ENCODE results near the gene IRF4.
"Not testable (repeated sequence)": the region's sequence is repeated elsewhere in the genome, so short reads cannot be mapped to it uniquely, and the experiment has no call there.

The IRF4 gene

DNA sequence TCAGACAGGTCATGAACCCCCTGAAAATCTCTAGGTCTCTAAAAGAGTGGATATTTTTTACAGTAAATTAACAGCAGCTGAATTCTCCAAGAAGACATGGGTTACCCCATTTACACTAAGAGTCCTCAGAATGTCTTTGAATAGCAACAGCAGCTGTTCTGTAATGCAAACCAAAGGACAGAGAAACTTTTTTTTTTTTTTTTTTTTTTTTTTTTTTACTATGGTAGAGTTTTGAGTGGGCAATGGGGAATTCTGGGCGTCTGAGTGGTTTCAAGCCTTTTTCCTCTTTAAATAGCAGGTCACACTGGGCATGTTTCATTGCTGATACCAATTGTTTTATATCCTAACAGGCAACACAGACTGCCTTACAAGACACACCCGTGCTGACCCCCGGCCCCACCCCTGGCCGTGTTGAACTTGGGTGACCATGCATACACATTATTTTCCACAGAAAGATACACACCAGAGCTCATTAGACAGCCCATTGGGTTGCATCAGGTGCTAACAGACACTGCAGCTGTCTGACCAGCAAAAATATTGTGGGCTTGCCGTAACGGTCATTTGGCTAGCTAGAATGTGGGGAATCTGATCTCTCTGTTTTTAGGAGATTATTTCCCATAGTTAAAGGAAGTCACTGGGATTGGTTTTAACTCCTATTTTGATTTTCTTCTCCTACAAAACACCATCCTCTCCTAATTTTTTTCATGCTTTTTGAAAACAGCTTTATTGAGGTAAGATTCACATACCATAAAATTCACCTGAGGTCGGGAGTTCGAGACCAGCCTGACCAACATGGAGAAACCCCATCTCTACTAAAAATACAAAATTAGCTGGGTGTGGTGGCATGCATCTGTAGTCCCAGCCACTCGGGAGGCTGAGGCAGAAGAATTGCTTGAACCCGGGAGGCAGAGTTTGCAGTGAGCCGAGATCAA lies 26.7 kb upstream of the IRF4 start:
- DNase-seq (ENCODE audit: low read depth, low spot score): no peak
- no peak overlapping the region for H3K27ac ChIP-seq

DNA sequence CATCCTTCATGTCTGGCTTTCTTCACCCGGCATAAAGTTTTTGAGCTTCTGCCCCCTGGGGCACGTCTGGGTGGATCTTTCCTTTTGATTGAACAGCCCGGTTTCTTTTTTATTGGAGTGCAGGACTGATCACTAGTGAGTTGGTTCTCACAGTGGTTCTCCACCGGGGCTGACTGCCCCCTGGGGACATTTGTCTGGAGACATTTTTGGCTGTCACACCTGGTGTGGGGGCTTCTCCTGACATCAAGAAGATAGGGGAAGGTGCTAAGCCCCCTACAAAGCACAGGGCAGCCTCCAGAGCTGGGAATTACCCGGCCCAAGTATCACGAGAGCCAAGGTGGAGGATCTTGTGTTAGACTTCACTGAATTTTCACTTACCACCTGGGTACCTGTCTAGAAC lies 25.7 kb upstream of the IRF4 start:
- no peak for DNase-seq (ENCODE audit: low read depth, low spot score)
- no peak overlapping the region for H3K27ac ChIP-seq

DNA sequence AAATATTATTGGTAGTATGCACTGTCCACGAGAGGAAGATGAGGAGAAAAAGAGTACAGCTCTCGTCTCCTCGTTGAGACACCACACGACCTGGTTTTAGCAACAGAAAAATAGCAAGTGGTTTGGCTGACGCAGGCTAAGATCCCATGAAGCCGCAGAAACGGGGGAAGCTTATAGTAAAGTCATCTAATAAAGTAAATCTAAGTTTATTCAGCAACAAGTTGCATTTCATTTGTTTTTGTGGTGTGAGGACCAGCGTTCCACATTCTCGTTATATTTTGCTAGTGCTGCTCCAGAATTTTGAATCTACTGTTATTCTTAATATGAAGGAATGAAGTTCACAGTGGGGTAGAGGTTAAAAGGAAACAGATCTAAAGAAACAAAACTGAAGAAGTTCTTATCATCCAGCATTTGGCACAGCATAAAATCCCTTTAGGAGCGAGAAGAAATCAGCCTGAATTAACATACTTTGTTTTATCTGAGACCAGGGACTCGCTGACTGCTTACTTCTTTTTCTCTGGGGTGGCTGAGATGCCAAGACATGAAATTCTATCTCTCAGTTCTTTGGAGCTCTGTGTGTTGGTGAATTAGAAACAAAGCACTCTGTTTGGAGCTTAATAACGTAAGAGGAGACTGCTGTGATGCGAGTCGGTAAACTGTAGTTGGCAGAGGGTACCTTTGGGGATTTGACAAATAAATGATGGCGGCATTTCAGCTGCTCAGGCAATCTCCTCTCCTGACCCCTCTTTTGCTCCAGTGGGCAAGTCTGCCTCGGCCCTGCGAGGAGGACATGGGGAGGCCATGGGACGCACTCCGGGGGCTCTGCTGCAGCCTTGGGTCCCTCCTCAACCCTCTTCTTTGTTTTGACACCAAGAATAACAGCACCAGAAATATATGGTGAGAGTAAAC lies 24.9 kb upstream of the IRF4 start:
- DNase-seq (ENCODE audit: low read depth, low spot score): no peak
- no peak overlapping the region for H3K27ac ChIP-seq

DNA sequence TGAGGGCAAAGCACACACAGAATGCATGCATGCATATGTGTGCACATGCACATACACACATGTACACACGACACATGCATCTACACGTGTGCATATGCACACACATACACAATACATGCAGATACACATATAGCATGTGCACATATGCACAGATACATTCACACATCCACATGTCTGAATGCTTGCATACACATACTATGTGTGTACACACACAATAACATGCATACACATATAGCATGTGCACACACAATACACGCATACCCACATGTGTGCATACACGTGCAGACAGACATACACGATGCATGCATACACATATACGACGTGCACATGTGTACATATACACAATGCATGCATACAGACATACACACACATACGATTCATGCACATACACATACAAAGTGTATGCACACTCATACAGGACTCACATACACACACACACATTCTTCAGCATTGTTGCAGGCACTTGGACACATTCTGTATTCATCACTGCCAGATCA lies 24.2 kb upstream of the IRF4 start:
- DNase-seq (ENCODE audit: low read depth, low spot score): no peak
- no peak overlapping the region for H3K27ac ChIP-seq

DNA sequence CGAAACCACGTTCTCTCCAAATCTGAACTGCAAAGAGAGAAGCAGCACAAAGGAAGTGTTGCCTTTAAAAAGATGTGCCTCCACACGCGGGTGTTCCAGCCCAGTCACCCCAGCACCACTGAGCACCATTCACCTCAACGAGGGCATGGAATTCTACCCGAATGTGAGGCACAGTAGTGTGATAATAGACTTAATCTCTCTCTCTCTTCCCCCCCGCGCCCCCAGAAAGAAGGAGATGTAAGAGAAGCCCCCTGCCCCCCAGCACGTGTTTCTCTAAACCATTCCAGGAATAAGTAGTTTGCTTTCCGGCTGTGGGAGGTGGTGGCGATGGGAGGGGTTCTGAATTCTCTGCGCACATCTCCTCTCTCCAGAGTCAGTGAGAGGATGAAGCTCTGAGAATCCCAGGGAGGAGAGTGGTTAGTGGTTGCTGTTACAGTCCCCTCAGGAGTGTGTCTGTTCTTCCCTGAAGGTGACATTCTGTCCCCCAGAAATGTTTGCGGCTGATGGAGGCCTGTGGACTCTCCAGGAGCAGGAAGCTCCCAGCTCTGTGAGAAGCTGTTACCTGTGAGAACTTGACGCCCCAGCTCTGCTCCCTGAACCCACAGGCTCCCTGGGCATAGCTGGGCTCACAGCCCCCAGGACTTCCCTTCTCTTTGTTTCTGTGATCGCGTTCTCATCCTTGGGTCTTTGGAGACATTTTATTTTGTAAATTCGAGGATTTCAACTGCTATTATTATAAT lies 23.5 kb upstream of the IRF4 start:
- no peak overlapping the region for H3K27ac ChIP-seq
- no peak for DNase-seq (ENCODE audit: low read depth, low spot score)

DNA sequence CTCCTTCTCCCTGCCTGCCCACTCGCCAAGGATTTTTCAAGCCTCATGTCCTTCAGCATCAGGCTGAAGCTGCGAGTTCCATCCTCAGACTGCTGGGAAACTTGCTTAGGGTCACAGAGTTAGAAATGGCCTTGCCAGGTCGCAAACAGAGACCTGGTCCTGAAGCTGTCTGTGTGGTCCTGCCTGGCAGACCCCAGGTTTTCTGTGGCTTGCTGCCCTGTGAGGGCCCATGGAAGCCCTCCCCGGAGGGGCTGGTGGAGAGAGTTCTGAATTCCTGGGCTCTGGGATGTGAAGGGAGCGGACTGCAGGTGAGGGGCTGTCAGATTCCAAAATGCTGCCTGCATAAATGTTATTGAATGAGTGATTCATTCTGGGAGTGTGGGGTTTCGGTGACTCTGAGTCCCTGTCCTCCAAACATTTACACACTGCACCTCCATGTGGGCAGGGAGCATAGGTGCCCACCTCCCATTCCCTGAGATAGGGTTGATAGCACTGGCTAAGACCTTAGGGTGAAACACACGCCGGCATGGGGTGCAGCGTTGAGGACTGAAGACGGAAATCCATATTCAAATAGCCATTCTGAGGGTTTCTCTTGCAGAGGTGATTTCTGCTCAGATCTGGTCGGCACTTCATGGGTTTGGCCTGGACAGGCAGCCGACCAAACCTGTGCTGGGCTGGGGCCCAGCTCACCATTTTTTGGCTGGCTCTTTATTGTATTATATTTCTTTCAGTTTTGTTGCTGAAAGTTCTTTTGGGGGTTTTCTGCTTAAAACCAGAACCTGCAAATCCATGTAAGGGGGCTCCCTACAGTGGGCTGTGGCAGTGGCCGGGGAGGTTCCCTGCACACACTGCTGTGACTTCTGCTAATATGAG lies 21.8 kb upstream of the IRF4 start:
- DNase-seq (ENCODE audit: low read depth, low spot score): no peak
- H3K27ac ChIP-seq: no peak overlapping the region

DNA sequence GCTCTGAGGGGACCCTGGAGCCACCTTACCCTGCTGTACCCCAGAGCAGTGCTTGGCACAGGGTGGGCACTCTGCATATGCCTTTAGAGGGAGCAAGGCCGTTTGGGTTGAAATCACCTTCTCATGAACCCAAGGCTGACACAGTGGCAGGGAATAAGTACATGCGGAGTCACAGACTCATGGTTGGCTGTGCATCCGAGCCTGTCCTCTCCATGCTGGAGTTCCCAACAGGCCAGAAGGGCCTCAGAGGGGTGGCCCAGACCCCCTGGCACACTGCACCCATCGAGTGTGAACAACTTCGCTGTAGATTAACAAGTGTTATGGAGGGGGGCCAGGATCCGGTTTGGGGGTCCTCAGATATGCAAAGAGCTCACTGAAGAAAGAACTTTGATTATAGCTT lies 21.0 kb upstream of the IRF4 start:
- no peak for DNase-seq (ENCODE audit: low read depth, low spot score)
- H3K27ac ChIP-seq: no peak overlapping the region

DNA sequence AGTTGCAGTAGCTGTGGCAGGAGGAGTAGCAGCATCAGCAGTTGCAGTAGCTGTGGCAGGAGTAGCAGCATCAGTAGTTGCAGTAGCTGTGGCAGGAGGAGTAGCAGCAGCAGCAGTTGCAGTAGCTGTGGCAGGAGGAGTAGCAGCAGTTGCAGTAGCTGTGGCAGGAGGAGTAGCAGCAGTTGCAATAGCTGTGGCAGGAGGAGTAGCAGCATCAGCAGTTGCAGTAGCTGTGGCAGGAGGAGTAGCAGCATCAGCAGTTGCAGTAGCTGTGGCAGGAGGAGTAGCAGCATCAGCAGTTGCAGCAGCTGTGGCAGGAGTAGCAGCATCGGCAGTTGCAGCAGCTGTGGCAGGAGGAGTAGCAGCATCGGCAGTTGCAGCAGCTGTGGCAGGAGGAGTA lies 19.7 kb upstream of the IRF4 start:
- not testable (repeated sequence) for H3K27ac ChIP-seq; DNase-seq (ENCODE audit: low read depth, low spot score)

DNA sequence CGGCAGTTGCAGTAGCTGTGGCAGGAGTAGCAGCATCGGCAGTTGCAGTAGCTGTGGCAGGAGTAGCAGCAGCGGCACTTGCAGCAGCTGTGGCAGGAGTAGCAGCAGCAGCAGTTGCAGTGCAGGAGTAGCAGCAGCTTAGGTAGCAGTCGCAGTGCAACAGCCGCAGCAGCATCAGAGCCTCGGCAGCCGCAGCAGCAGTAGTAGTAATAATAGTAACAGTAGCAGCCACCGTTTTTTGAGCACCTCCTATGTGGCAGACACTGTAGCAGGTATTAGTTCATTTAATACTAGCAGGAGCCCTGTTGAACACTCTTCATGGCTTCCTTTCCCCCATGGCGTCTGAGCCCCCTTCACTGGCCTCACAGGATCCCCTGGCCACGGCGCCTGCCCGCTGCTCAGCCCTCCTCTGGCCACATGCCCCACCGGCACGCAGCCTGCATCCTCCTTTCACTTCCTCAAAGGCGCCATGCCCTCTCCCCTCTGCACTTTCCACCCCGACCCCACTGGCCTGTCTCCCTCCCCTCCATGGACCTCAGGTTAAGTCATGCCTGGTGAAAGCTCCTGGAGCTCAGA lies 19.1 kb upstream of the IRF4 start:
- H3K27ac ChIP-seq: no peak overlapping the region
- DNase-seq (ENCODE audit: low read depth, low spot score): no peak

DNA sequence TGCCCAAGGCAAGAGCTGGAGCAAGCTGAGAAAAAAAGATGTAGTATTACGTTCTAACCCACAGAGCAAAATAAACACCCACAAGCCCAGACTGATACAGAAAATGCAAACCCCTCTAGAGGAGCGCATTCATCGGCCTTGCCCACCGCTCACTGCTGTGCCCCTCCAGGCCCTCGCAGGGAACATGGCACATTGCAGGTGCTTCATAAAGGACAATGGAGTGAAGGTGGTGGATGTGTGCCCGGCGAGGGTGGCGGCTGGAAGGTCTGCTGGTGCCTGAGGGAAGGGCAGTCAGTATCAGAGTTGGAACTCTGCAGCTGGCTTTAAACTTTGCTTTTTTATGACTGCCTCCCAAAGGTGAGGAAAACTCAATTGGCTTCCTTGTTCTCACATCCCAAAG lies 18.5 kb upstream of the IRF4 start:
- no peak overlapping the region for H3K27ac ChIP-seq
- DNase-seq (ENCODE audit: low read depth, low spot score): no peak

DNA sequence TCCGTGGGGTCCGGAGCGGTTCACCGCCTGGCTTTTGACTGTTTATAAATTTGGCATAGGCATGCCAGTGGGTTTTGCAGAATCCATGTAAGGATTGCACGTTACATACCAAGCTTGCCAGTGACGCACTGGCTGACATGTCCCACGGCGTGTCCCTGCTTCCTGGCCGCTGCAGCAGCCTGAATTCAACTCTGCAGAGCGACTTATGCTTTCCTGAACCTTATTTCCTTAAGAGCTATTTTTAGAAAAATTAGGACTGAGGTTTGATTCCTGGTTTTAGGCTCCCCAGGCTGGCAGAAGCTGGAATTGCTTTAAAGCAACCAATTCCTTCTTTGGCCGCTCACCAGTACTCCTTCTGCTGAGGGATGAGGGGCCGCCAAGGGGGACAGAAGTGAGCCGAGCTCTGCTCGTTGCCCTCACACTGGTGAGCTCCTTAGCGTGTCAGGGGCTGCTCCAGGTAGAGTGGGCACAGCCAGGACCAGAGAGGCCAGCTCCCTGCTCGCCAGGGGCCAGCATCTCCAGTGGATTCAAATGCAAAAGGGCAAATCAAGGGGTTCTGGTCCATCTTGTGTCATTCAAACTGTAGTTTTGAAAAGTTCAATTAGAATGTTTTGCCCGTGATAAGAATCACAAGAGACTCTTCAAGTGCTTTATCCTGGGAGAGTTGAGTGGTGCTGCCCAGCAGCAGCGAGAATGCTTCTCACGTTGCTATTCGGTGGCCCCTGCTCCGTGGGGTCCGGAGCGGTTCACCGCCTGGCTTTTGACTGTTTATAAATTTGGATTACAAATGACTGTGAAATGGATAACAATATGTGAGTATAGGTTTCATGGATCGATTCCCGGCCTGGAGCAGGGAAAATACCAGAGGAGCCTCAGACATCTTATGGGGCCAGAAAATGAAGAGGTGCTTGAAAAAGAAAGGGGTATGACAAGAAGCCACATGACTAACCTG lies 17.5 kb upstream of the IRF4 start:
- no peak overlapping the region for H3K27ac ChIP-seq
- no peak for DNase-seq (ENCODE audit: low read depth, low spot score)

DNA sequence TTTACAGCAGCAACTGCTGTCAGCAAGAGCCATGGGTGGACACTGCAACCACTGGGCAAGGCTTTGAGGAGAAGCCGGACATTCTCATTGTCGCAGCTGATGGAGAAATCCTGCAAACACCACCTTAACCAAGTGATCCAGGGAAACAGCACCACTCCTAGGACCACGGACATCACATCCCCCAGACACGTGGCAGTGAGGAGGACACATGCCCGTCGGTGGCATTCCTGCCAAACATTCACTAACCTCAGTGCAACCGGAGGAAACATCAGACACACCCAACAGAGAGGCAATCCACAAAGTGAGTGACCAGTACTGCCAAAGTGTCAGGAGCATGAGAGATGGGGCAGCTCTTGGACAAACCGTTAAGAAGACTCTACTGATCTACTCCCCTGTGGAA lies 16.6 kb upstream of the IRF4 start:
- H3K27ac ChIP-seq: no peak overlapping the region
- no peak for DNase-seq (ENCODE audit: low read depth, low spot score)

DNA sequence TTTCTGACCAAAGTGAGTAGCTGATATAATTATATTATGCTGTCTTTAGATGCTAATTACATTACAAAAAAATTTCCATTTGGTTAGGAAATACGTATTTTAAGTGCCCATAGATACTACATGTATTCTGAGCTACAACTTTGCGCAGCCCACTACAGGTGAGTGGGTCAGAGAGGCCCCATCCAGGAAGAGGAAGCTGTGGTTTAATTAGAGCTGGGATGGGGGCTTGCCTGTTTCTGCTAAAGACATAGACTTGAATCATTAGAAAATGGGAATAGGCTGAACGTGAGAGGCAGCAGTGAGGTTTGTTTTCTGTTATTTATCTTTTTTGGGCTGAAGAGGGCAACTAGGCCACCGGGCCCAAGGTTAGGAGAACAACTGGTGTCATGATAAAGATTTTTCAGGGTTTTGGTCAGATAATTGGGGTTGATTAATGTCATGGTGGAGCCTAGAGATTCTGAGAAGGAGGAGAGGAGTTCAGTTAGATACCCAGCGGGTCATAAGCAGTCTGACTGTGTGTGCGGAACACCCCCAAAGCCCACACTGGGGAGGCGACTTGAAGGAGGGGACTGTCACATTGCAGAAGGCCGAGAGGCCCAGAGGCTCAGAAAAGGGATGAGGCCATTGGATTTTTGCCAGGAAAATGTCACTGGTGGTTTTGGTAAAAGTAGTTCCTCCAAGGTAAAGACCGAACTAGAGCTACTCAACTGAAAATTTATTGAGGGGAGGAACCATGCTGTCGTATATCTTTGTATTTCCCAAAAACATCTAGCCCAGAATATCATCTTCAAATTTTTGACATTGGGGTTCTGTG lies 14.5 kb upstream of the IRF4 start:
- no peak overlapping the region for H3K27ac ChIP-seq
- no peak for DNase-seq (ENCODE audit: low read depth, low spot score)

DNA sequence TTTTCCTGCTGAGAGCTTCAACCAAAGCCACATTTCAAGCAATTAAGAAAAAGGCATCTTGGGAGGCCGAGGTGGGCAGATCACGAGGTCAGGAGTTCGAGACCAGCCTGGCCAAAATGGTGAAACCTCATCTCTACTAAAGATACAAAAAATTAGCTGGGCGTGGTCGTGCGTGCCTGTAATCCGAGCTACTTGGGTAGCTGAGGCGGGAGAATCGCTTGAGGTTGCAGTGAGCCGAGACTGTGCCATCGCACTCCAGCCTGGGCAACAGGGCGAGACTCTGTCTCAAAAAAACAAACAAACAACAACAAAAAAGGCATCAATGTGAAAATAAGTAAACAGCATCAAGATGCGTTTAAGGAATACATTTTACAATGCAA lies 13.9 kb upstream of the IRF4 start:
- DNase-seq (ENCODE audit: low read depth, low spot score): not testable (repeated sequence)

DNA sequence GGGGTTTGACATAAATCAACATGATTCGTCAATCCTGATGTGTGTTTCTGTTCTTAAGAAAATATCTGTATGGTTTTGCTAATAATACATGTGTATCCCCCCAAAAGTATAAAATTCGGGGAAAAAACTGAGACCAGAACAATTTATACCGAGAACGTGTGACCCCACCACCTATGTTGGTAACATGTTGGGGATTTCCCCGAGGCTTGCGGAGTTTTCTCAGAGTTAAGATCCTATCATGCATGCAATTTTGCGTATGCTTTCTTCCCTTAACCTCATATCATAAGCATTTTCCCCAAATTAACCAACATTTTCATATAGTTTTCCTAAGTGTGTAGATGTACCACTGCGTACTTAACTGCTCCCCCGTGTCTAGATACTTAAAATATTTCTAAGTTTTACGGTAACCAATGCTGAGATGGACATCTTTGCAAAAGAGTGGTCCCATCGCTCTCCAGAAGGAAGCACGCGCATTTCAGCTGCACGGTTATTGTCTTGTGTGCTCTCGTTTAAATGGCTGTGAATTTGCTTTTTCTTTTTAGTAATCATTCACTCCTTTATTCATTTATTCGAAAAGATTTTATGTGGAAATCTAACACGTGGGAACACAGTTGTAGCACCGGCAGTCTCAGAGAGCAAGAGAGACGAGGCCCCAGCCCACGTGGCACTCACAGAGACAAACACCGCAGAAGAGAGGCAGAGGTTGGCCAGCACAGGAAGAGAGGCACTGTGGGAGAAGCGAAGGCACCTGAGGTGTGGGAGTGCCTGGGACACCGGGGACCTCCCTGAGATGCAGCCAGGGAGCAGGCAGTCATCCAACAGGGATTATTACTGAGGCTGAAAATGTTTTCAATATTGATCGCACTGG lies 13.2 kb upstream of the IRF4 start:
- no peak overlapping the region for H3K27ac ChIP-seq
- DNase-seq (ENCODE audit: low read depth, low spot score): no peak

More for the DNA sequence above, 13.9 kb upstream of the IRF4 start:
- H3K27ac ChIP-seq: not testable (repeated sequence)

DNA sequence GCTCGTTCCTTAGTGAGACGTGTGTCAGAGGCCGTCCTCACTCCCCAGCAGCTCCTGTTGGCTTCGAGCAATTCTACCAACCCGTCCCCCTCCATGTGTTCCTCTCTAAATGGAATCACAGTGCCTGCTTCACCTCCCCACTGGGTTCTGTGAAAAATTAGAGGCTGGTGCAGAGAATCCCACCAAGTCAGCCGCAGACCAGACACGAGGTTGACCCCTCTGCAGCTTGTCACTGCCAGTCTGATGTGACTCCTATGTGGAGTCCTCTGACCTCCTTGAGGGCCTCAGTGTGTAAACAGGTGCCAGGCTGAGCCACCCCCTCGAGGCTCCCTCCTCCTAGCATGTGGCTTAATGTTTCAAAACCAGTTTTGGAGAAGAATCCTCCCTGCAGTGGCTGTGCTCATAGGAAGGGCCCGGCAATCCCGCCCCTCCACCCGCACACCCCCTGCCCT lies 12.6 kb upstream of the IRF4 start:
- no peak overlapping the region for H3K27ac ChIP-seq
- DNase-seq (ENCODE audit: low read depth, low spot score): no peak

All from epithelial cell of prostate (primary cell).